Measurements from ENCODE around the gene SUPT3H.

SUPT3H gene

GRCh38 chr6:45377554-45378333 is at the start of gene SUPT3H:
Gene SUPT3H (minus strand): TSS chr6:45377934.
- Histone ChIP-seq H3K4me1 (ENCODE audit: control insufficient read depth in 2 of 2, insufficient read depth in 2 of 2, low read length in 2 of 2) (no peaks in the 10 kb centered on the region), H3K36me3 (ENCODE audit: control insufficient read depth in 2 of 2, insufficient read depth in 2 of 2, low read length in 2 of 2) (no peaks in the 10 kb centered on the region), H3K9ac (ENCODE audit: low read depth in 1 of 2, low read length in 2 of 2) (peak within 1 kb of the TSS; percentile 77 to 90), H3K27ac (ENCODE audit: low read depth in 2 of 2, low read length in 2 of 2) (peak within 1 kb of the TSS; percentile 97), H3K4me3 (ENCODE audit: low read length in 2 of 2) (peak within 1 kb of the TSS; percentile 72 to 88), H3K27me3 (ENCODE audit: control insufficient read depth in 2 of 2, insufficient read depth in 2 of 2, low read length in 2 of 2) (no peaks in the 10 kb centered on the region), H3K9me3 (ENCODE audit: control insufficient read depth in 2 of 2, low read length in 2 of 2) (no peaks in the 10 kb centered on the region)

GRCh38 chr6:45426251-45426650 is 48.5 kb upstream of the SUPT3H start:
- peaks cover 4 to 20% of the 10 kb centered on the region in 2 donors for H3K27me3 ChIP-seq (ENCODE audit: control insufficient read depth in 2 of 2, insufficient read depth in 2 of 2, low read length in 2 of 2)
- no peaks in the 10 kb centered on the region for H3K9me3 ChIP-seq (ENCODE audit: control insufficient read depth in 2 of 2, low read length in 2 of 2)
- peaks cover 4 to 20% of the 10 kb centered on the region in 2 donors for H3K4me1 ChIP-seq (ENCODE audit: control insufficient read depth in 2 of 2, insufficient read depth in 2 of 2, low read length in 2 of 2)
- H3K27ac ChIP-seq (ENCODE audit: low read depth in 2 of 2, low read length in 2 of 2) = peak overlapping the region; percentile 1 to 28
- peak overlapping the region in 1 of 2 donors; percentile 16 for H3K9ac ChIP-seq (ENCODE audit: low read depth in 1 of 2, low read length in 2 of 2)
- H3K36me3 ChIP-seq (ENCODE audit: control insufficient read depth in 2 of 2, insufficient read depth in 2 of 2, low read length in 2 of 2) = no peaks in the 10 kb centered on the region
- H3K4me3 ChIP-seq (ENCODE audit: low read length in 2 of 2) = peak overlapping the region in 1 of 2 donors; percentile 4

GRCh38 chr6:45424451-45424861 is 46.7 kb upstream of the SUPT3H start:
- Histone ChIP-seq H3K27ac (ENCODE audit: low read depth in 2 of 2, low read length in 2 of 2) (peak overlapping the region; percentile 85 to 88), H3K36me3 (ENCODE audit: control insufficient read depth in 2 of 2, insufficient read depth in 2 of 2, low read length in 2 of 2) (no peaks in the 10 kb centered on the region), H3K9ac (ENCODE audit: low read depth in 1 of 2, low read length in 2 of 2) (peak overlapping the region; percentile 83 to 84), H3K4me1 (ENCODE audit: control insufficient read depth in 2 of 2, insufficient read depth in 2 of 2, low read length in 2 of 2) (peaks cover 8 to 21% of the 10 kb centered on the region in 2 donors), H3K9me3 (ENCODE audit: control insufficient read depth in 2 of 2, low read length in 2 of 2) (no peaks in the 10 kb centered on the region), H3K4me3 (ENCODE audit: low read length in 2 of 2) (peak overlapping the region; percentile 78 to 79), H3K27me3 (ENCODE audit: control insufficient read depth in 2 of 2, insufficient read depth in 2 of 2, low read length in 2 of 2) (peaks cover 16 to 35% of the 10 kb centered on the region in 2 donors)

- Histone ChIP-seq H3K27me3 (ENCODE audit: control insufficient read depth in 2 of 2, insufficient read depth in 2 of 2, low read length in 2 of 2) (peaks cover 16 to 40% of the 10 kb centered on the region in 2 donors), H3K27ac (ENCODE audit: low read depth in 2 of 2, low read length in 2 of 2) (peak overlapping the region; percentile 85 to 88), H3K36me3 (ENCODE audit: control insufficient read depth in 2 of 2, insufficient read depth in 2 of 2, low read length in 2 of 2) (no peaks in the 10 kb centered on the region), H3K9me3 (ENCODE audit: control insufficient read depth in 2 of 2, low read length in 2 of 2) (no peaks in the 10 kb centered on the region), H3K9ac (ENCODE audit: low read depth in 1 of 2, low read length in 2 of 2) (peak overlapping the region; percentile 83 to 84), H3K4me1 (ENCODE audit: control insufficient read depth in 2 of 2, insufficient read depth in 2 of 2, low read length in 2 of 2) (peaks cover 8 to 21% of the 10 kb centered on the region in 2 donors), H3K4me3 (ENCODE audit: low read length in 2 of 2) (peak overlapping the region; percentile 78 to 79)
Observed at GRCh38 chr6:45423824-45424450, 46.2 kb upstream of the SUPT3H start.

- H3K4me3 ChIP-seq (ENCODE audit: low read length in 2 of 2) = peak overlapping the region; percentile 78 to 79
- H3K27ac ChIP-seq (ENCODE audit: low read depth in 2 of 2, low read length in 2 of 2) = peak overlapping the region; percentile 85 to 88
- H3K36me3 ChIP-seq (ENCODE audit: control insufficient read depth in 2 of 2, insufficient read depth in 2 of 2, low read length in 2 of 2) = no peaks in the 10 kb centered on the region
- peaks cover 16 to 45% of the 10 kb centered on the region in 2 donors for H3K27me3 ChIP-seq (ENCODE audit: control insufficient read depth in 2 of 2, insufficient read depth in 2 of 2, low read length in 2 of 2)
- H3K4me1 ChIP-seq (ENCODE audit: control insufficient read depth in 2 of 2, insufficient read depth in 2 of 2, low read length in 2 of 2) = peaks cover 8 to 21% of the 10 kb centered on the region in 2 donors
- peak overlapping the region; percentile 83 to 84 for H3K9ac ChIP-seq (ENCODE audit: low read depth in 1 of 2, low read length in 2 of 2)
- H3K9me3 ChIP-seq (ENCODE audit: control insufficient read depth in 2 of 2, low read length in 2 of 2) = no peaks in the 10 kb centered on the region
Observed at GRCh38 chr6:45423111-45423823, 45.5 kb upstream of the SUPT3H start.

- no peaks in the 10 kb centered on the region for H3K36me3 ChIP-seq (ENCODE audit: control insufficient read depth in 2 of 2, insufficient read depth in 2 of 2, low read length in 2 of 2)
- peaks cover 20 to 50% of the 10 kb centered on the region in 2 donors for H3K27me3 ChIP-seq (ENCODE audit: control insufficient read depth in 2 of 2, insufficient read depth in 2 of 2, low read length in 2 of 2)
- H3K9ac ChIP-seq (ENCODE audit: low read depth in 1 of 2, low read length in 2 of 2) = peak overlapping the region; percentile 83 to 84
- H3K27ac ChIP-seq (ENCODE audit: low read depth in 2 of 2, low read length in 2 of 2) = peak overlapping the region; percentile 85 to 88
- peak overlapping the region; percentile 78 to 79 for H3K4me3 ChIP-seq (ENCODE audit: low read length in 2 of 2)
- H3K4me1 ChIP-seq (ENCODE audit: control insufficient read depth in 2 of 2, insufficient read depth in 2 of 2, low read length in 2 of 2) = peaks cover 8 to 21% of the 10 kb centered on the region in 2 donors
- H3K9me3 ChIP-seq (ENCODE audit: control insufficient read depth in 2 of 2, low read length in 2 of 2) = no peaks in the 10 kb centered on the region
Observed at GRCh38 chr6:45422503-45423110, 44.9 kb upstream of the SUPT3H start.

- peak overlapping the region; percentile 85 to 88 for H3K27ac ChIP-seq (ENCODE audit: low read depth in 2 of 2, low read length in 2 of 2)
- no peaks in the 10 kb centered on the region for H3K9me3 ChIP-seq (ENCODE audit: control insufficient read depth in 2 of 2, low read length in 2 of 2)
- H3K4me3 ChIP-seq (ENCODE audit: low read length in 2 of 2) = peak overlapping the region; percentile 73 to 79
- peak overlapping the region; percentile 52 to 83 for H3K9ac ChIP-seq (ENCODE audit: low read depth in 1 of 2, low read length in 2 of 2)
- peaks cover 21 to 50% of the 10 kb centered on the region in 2 donors for H3K27me3 ChIP-seq (ENCODE audit: control insufficient read depth in 2 of 2, insufficient read depth in 2 of 2, low read length in 2 of 2)
- H3K4me1 ChIP-seq (ENCODE audit: control insufficient read depth in 2 of 2, insufficient read depth in 2 of 2, low read length in 2 of 2) = peaks cover 8 to 21% of the 10 kb centered on the region in 2 donors
- no peaks in the 10 kb centered on the region for H3K36me3 ChIP-seq (ENCODE audit: control insufficient read depth in 2 of 2, insufficient read depth in 2 of 2, low read length in 2 of 2)
Observed at GRCh38 chr6:45421709-45422502, 44.2 kb upstream of the SUPT3H start.

- Histone ChIP-seq H3K9me3 (ENCODE audit: control insufficient read depth in 2 of 2, low read length in 2 of 2) (no peaks in the 10 kb centered on the region), H3K4me1 (ENCODE audit: control insufficient read depth in 2 of 2, insufficient read depth in 2 of 2, low read length in 2 of 2) (peaks cover 8 to 21% of the 10 kb centered on the region in 2 donors), H3K27ac (ENCODE audit: low read depth in 2 of 2, low read length in 2 of 2) (peak overlapping the region; percentile 71 to 75), H3K4me3 (ENCODE audit: low read length in 2 of 2) (peak overlapping the region; percentile 73 to 79), H3K27me3 (ENCODE audit: control insufficient read depth in 2 of 2, insufficient read depth in 2 of 2, low read length in 2 of 2) (peaks cover 21 to 49% of the 10 kb centered on the region in 2 donors), H3K9ac (ENCODE audit: low read depth in 1 of 2, low read length in 2 of 2) (peak overlapping the region; percentile 52 to 70), H3K36me3 (ENCODE audit: control insufficient read depth in 2 of 2, insufficient read depth in 2 of 2, low read length in 2 of 2) (no peaks in the 10 kb centered on the region)
Observed at GRCh38 chr6:45420909-45421708, 43.4 kb upstream of the SUPT3H start.
